Activated CD8-positive, alpha-beta T cell treated with anti-CD3 and anti-CD28 coated beads for 36 hours (primary cell): Measurements from ENCODE around the gene TMEM37. TPM values are rescaled to one million over a fixed set of nuclear protein-coding genes. Genes with fewer than 3 reads are reported as not detected.

Experiments used
- ATAC-seq: fragments of 200-7000 bp; cut with Tn5 transposase; one replicate; pipeline ENCODE4 v1.10.0; 2021; ENCODE audit warnings: mild to moderate bottlenecking, moderate library complexity
- CTCF ChIA-PET: fragments of 350-600 bp; sonication (Branson Sonifier 250); formaldehyde crosslinking; loops from one replicate; lab custom pipeline; 2021; ENCODE audit warnings: antibody characterized with exemption; lab: Charles Lee
- POLR2A ChIA-PET: fragments of 350-600 bp; sonication (Branson Sonifier 250); formaldehyde crosslinking; loops from one replicate; lab custom pipeline; 2021; ENCODE audit warnings: antibody characterized with exemption; lab: Charles Lee
- DNase-seq: peaks from one replicate; pipeline ENCODE4 v3.0.0-alpha.2; 2020
- H3K27ac Mint-ChIP-seq: one replicate; pipeline ENCODE4 v1.8.0; 2021; ENCODE audit warnings: mild to moderate bottlenecking, mixed read lengths
- H3K27me3 Mint-ChIP-seq: one replicate; pipeline ENCODE4 v1.8.0; 2021; ENCODE audit warnings: mixed read lengths
- H3K36me3 Mint-ChIP-seq: one replicate; pipeline ENCODE4 v1.8.0; 2021; ENCODE audit warnings: low read depth, mixed read lengths
- H3K4me1 Mint-ChIP-seq: one replicate; pipeline ENCODE4 v1.8.0; 2021; ENCODE audit warnings: low read depth, mixed read lengths
- H3K4me3 Mint-ChIP-seq: one replicate; pipeline ENCODE4 v1.8.0; 2021; ENCODE audit warnings: mild to moderate bottlenecking, moderate library complexity, mixed read lengths
- H3K9me3 Mint-ChIP-seq: one replicate; pipeline ENCODE4 v1.8.0; 2021; ENCODE audit warnings: mixed read lengths
- intact Hi-C: fragments of 100-400 bp; cut with micrococcal nuclease; formaldehyde crosslinking; loops from one replicate; pipeline ENCODE4 v1.10.0; 2022
- total RNA-seq, 2 experiments: library from RNA; stranded (reverse); gene quantifications; one replicate each; pipeline ENCODE4 v1.2.3, GENCODE V29; 2021
- TF ChIP-seq, protein P1 (sequence below): fragments of 200-600 bp; IDR thresholded peaks from one replicate; pipeline ENCODE4 v1.8.0; 2022; ENCODE audit warnings: antibody characterized with exemption, mild to moderate bottlenecking

Gene TMEM37
- total RNA-seq, 2 experiments from 2014 or later: not detected

DNA sequence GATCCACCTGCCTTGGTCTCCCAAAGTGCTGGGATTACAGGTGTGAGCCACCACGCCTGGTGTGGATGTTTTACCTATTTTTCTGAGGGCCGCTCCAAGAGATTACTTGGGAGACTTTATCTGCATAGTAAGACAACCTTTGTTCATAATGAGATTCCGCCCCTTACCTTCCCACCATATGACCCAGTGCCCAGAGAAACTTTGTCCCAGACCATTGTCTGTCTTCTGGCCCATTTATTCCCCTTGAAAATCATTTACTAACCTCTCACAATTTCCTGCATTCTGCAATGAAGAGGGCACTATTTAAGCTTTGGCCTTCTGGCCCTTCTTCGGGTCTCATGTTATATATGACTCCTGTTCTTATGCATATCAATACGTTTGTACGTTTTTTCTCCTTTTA is 13.7 kb upstream of the TMEM37 start:
- Mint-ChIP-seq H3K27ac (no peak overlapping the region), H3K27me3 (peaks cover 10% of the 10 kb centered on the region), H3K4me3 (no peak overlapping the region), H3K36me3 (no peaks in the 10 kb centered on the region), H3K4me1 (no peaks in the 10 kb centered on the region), H3K9me3 (peaks cover 5% of the 10 kb centered on the region)
- ChIA-PET CTCF (no interaction called here), POLR2A (no interaction called here)
- ATAC-seq (no peak), DNase-seq (no peak)
- intact Hi-C loops: no loop called here
- TF ChIP-seq, protein P1, sequence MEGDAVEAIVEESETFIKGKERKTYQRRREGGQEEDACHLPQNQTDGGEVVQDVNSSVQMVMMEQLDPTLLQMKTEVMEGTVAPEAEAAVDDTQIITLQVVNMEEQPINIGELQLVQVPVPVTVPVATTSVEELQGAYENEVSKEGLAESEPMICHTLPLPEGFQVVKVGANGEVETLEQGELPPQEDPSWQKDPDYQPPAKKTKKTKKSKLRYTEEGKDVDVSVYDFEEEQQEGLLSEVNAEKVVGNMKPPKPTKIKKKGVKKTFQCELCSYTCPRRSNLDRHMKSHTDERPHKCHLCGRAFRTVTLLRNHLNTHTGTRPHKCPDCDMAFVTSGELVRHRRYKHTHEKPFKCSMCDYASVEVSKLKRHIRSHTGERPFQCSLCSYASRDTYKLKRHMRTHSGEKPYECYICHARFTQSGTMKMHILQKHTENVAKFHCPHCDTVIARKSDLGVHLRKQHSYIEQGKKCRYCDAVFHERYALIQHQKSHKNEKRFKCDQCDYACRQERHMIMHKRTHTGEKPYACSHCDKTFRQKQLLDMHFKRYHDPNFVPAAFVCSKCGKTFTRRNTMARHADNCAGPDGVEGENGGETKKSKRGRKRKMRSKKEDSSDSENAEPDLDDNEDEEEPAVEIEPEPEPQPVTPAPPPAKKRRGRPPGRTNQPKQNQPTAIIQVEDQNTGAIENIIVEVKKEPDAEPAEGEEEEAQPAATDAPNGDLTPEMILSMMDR: no peak

DNA sequence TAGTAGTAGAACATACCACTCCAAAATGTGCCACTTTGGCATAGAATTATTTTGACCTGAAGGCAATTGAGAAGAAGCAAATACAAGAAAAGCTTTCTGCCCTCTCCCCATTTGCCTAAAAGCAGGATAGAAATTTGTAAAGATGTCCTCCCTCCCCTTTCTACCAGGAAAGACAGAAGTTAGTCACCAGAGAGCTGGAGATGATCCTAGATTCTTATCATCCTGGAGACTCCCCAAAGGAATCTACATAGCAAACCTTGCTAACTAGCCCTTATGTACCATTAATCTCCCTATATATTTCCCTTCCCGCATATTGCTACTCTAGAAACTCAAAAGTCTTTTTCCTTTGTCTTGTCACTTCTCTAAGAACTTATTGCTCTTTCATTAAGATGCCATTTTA is 12.6 kb upstream of the TMEM37 start:
- Mint-ChIP-seq H3K9me3 (peaks cover 5% of the 10 kb centered on the region), H3K27me3 (peaks cover 14% of the 10 kb centered on the region), H3K4me3 (no peak overlapping the region), H3K4me1 (no peaks in the 10 kb centered on the region), H3K36me3 (no peaks in the 10 kb centered on the region), H3K27ac (no peak overlapping the region)
- TF ChIP-seq, protein P1: no peak
- CTCF ChIA-PET: no interaction called here
- intact Hi-C loops: no loop called here
- DNase-seq: no peak
- ATAC-seq: no peak
- POLR2A ChIA-PET: no interaction called here

DNA sequence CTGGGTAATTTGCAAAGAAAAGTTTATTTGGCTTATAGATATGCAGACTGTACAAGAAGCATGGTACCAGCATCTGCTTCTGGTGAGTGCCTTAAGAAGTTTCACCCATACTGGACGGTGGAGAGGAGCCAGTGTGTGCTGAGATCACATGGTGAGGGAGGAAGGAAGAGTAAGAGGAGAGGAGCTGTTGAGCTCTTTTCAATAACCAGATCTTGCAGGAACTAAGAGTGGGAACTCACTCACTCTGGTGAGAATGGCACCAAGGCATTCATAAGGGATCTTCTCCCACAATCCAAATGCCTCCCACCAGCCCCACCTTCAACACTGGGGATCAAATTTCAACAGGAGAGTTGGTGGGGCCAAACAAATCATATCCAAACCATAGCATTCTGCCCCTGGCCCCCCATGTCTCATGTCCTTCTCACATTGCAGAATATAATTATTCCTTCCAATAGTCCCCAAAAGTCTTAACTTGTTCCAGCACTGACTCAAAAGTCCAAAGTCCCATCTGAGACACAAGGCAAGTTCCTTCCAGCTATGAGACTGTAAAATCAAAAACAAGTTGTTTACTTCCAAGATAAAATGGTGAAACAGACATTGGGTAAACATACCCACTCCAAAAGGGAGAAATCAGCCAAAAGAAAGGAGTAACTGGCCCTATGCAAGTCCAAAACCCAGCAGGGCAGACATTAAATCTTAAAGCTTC is 11.7 kb upstream of the TMEM37 start:
- ATAC-seq (no peak), DNase-seq (no peak)
- Mint-ChIP-seq H3K4me3 (no peak overlapping the region), H3K9me3 (peaks cover 5% of the 10 kb centered on the region), H3K4me1 (no peaks in the 10 kb centered on the region), H3K36me3 (no peaks in the 10 kb centered on the region), H3K27ac (no peak overlapping the region), H3K27me3 (peaks cover 14% of the 10 kb centered on the region)
- intact Hi-C loops: no loop called here
- POLR2A ChIA-PET: no interaction called here
- CTCF ChIA-PET: interaction anchor here (1.0 kb wide), 1 partner anchor 56 kb away, joined by 3 read pairs; no protein-coding TSS in a partner anchor
- TF ChIP-seq, protein P1: no peak

DNA sequence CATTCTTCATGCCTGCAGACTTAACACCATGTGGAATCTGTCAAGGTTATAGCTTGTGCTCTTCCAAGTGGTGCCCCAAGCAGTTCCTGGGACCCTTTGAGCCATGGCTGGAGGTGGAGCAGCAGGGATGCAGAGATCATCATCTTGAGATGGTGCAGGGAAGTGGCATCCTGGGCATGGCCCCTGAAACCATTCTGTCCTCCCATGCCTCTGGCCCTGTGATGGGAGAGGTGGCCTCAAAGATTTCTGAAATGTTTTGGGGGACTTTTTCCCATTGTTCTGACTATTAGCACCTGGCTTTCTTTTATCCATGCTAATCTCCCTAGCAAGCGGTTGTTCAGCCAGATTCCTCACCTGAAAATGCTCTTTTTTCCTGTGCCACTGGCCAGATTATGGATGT is 10.3 kb upstream of the TMEM37 start:
- TF ChIP-seq, protein P1: no peak
- Mint-ChIP-seq H3K27me3 (peaks cover 18% of the 10 kb centered on the region), H3K4me1 (no peaks in the 10 kb centered on the region), H3K27ac (no peak overlapping the region), H3K4me3 (no peak overlapping the region), H3K9me3 (peaks cover 5% of the 10 kb centered on the region), H3K36me3 (no peaks in the 10 kb centered on the region)
- ChIA-PET CTCF (no interaction called here), POLR2A (no interaction called here)
- DNase-seq: no peak
- intact Hi-C loops: no loop called here
- no peak for ATAC-seq

DNA sequence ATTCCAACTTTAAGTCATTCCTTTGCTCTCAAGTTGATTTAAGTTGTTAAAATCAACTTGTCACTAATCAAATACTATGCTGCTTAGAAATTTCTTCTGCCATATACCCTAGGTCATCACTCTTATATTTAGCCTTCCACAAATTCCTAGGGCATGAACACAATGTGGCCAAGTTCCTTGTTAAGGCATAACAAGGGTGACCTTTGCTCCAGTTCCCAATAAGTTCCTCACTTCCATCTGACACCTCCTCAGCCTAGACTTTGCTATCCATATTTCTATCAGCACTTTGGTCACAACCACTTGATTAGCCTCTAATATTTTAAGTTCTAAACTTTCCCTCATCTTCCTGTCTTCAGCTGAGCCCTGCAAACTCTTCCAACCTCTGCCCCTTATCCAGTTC is 9.9 kb upstream of the TMEM37 start:
- Mint-ChIP-seq H3K36me3 (no peaks in the 10 kb centered on the region), H3K4me1 (no peaks in the 10 kb centered on the region), H3K4me3 (no peak overlapping the region), H3K27ac (no peak overlapping the region), H3K9me3 (peaks cover 5% of the 10 kb centered on the region), H3K27me3 (peaks cover 22% of the 10 kb centered on the region)
- POLR2A ChIA-PET: no interaction called here
- DNase-seq (no peak), ATAC-seq (no peak)
- CTCF ChIA-PET: no interaction called here
- TF ChIP-seq, protein P1: no peak
- intact Hi-C loops: no loop called here
